MCF 10A (cell line): ENCODE measurements around the gene PLEKHH1. TPM values are rescaled to one million over a fixed set of nuclear protein-coding genes. Genes with fewer than 3 reads are reported as not detected.

ENCODE experiments used
- BruUV-seq: library from RNA; stranded (reverse); fragments of 400-500 nt; replicated peaks from 2 replicates; lab custom pipeline; 2021; lab: Mats Ljungman, UMichigan
- CTCF ChIA-PET: fragments of 300-600 bp; sonication (Branson Sonifier 250); formaldehyde crosslinking; extraction: SDS; loops from one replicate; lab custom pipeline; 2021; ENCODE audit warnings: antibody characterized with exemption, inconsistent platforms; lab: Yijun Ruan, JAX
- POLR2A ChIA-PET: fragments of 300-600, 350-650 bp; sonication (Branson Sonifier 250); formaldehyde crosslinking; extraction: SDS; loops from one replicate; lab custom pipeline; 2020; ENCODE audit warnings: antibody characterized with exemption, inconsistent platforms; lab: Yijun Ruan, JAX
- DNase-seq: peaks from one replicate; pipeline ENCODE4 v3.0.0-alpha.2; 2018; ENCODE audit not compliant: unreplicated experiment
- H3K27ac Mint-ChIP-seq: one replicate; pipeline ENCODE4 v1.8.0; 2022; ENCODE audit warnings: mild to moderate bottlenecking, low read depth, mixed read lengths; ENCODE audit not compliant: unreplicated experiment
- H3K27me3 Mint-ChIP-seq: one replicate; pipeline ENCODE4 v1.8.0; 2022; ENCODE audit warnings: mixed read lengths; ENCODE audit not compliant: insufficient read depth, unreplicated experiment
- H3K36me3 Mint-ChIP-seq: one replicate; pipeline ENCODE4 v1.8.0; 2022; ENCODE audit warnings: mild to moderate bottlenecking, moderate library complexity, mixed read lengths; ENCODE audit not compliant: insufficient read depth, unreplicated experiment
- H3K4me1 Mint-ChIP-seq: one replicate; pipeline ENCODE4 v1.8.0; 2022; ENCODE audit warnings: mixed read lengths; ENCODE audit not compliant: insufficient read depth, unreplicated experiment
- H3K4me3 Mint-ChIP-seq: one replicate; pipeline ENCODE4 v1.8.0; 2022; ENCODE audit warnings: mild to moderate bottlenecking, moderate library complexity, mixed read lengths; ENCODE audit not compliant: unreplicated experiment
- H3K9me3 Mint-ChIP-seq: one replicate; pipeline ENCODE4 v1.8.0; 2022; ENCODE audit warnings: mixed read lengths; ENCODE audit not compliant: unreplicated experiment
- CTCF ChIP-seq: fragments of 200-600 bp; IDR thresholded peaks from one replicate; pipeline ENCODE4 v1.8.0; 2022; ENCODE audit warnings: antibody characterized with exemption, mild to moderate bottlenecking; ENCODE audit not compliant: unreplicated experiment
- intact Hi-C: fragments of 100-400 bp; cut with micrococcal nuclease; formaldehyde crosslinking; loops from 2 replicates; pipeline ENCODE4 v1.14.1; 2022
- total RNA-seq: library from RNA; stranded (reverse); gene quantifications from 2 replicates; pipeline ENCODE4 v1.2.3, GENCODE V29; 2022

Gene PLEKHH1
- total RNA-seq, 1 experiment from 2014 or later, result 5.8 TPM

- TF ChIP-seq CTCF, result no peak
- Mint-ChIP-seq H3K9me3 (no peaks in the 10 kb centered on the region), H3K27ac (no peak overlapping the region), H3K4me3 (no peak overlapping the region), H3K4me1 (no peaks in the 10 kb centered on the region), H3K36me3 (no peaks in the 10 kb centered on the region), H3K27me3 (no peaks in the 10 kb centered on the region)
- CTCF ChIA-PET, result interaction anchor here (0.6 to 10.6 kb wide), 13 partner anchors 9 to 1966 kb away, joined by 3 to 132 read pairs (median 3); partner anchors contain the start of genes PIGH and RDH12
- DNase-seq, result no peak
- POLR2A ChIA-PET, result interaction anchor here (1.4 kb wide), 1 partner anchor 19 kb away, joined by 3 read pairs; no protein-coding TSS in a partner anchor
- intact Hi-C loops, result no loop called here
- BruUV-seq, result no TSS peak
These were observed 47.5 kb downstream of the PLEKHH1 start for GRCh38 chr14:67580336-67581171.

DNA sequence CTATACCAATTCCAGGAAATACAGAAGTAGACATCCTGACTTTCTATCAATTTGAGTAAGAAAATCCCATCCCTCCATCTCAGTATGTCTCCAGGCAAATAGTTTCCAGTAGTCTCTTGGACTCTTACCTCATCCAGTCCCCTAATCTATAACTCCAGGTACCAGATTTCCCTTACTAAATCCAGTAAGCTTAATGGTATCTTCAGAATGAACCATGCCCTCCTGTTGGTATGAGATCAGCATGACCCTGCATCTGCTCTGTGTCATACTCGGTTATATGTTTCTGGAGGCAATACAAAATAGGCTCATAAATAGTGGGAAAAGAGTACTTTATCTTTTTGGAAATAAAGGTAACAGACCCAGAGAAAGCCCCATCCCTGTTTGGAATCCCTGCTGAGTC is 48.6 kb downstream of the PLEKHH1 start:
- Mint-ChIP-seq H3K27ac (no peak overlapping the region), H3K4me1 (no peaks in the 10 kb centered on the region), H3K9me3 (no peaks in the 10 kb centered on the region), H3K27me3 (no peaks in the 10 kb centered on the region), H3K4me3 (no peak overlapping the region), H3K36me3 (no peaks in the 10 kb centered on the region)
- TF ChIP-seq CTCF, result no peak
- no peak for DNase-seq
- POLR2A ChIA-PET, result interaction anchor here (1.4 kb wide), 1 partner anchor 17 kb away, joined by 3 read pairs; no protein-coding TSS in a partner anchor
- intact Hi-C loops, result no loop called here
- CTCF ChIA-PET, result interaction anchor here (0.6 to 10.6 kb wide), 13 partner anchors 9 to 1240 kb away, joined by 3 to 132 read pairs (median 5); partner anchors contain the start of genes PIGH and RDH12
- BruUV-seq, result no TSS peak

- no peaks in the 10 kb centered on the region for H3K4me1 Mint-ChIP-seq
- peaks cover under 1% of the 10 kb centered on the region for H3K36me3 Mint-ChIP-seq
- BruUV-seq, result no TSS peak
- H3K27ac Mint-ChIP-seq, result no peak overlapping the region
- DNase-seq, result no peak
- POLR2A ChIA-PET, result no interaction called here
- no peaks in the 10 kb centered on the region for H3K9me3 Mint-ChIP-seq
- CTCF ChIA-PET, result interaction anchor here (0.6 to 10.6 kb wide), 9 partner anchors 9 to 156 kb away, joined by 3 to 132 read pairs (median 12); partner anchors contain the start of gene RDH12
- TF ChIP-seq CTCF, result no peak
- H3K27me3 Mint-ChIP-seq, result no peaks in the 10 kb centered on the region
- H3K4me3 Mint-ChIP-seq, result no peak overlapping the region
- intact Hi-C loops, result no loop called here
These were observed 49.0 kb downstream of the PLEKHH1 start for GRCh38 chr14:67582061-67582460.
